ENCODE results near the gene CARD8. TPM values are rescaled to one million over a fixed set of nuclear protein-coding genes. Genes with fewer than 3 reads are reported as not detected.
"Not testable (repeated sequence)": the region's sequence is repeated elsewhere in the genome, so short reads cannot be mapped to it uniquely, and the experiment has no call there.

The CARD8 gene
- total RNA-seq, 1 donor from 2014 or later: 88.2 TPM

DNA sequence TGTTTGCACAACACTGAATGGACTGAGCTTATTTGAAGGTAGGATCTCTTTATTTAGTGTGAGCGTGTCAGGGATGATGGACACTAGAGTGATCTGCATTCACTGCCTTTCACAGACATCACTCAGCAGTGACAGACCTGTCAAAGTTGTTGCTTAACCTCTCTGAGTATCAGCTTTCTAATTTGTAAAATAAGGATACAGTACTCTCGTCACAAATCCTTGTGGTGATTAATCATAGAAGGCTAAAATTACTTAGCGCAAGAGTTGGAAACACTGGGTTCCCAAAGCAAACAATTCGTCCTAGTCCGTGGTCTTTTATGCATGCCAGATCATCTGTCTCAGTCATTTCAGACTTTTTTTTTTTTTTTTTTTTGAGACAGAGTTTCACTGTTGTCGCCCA lies 16.6 kb downstream of the CARD8 start:
- Histone ChIP-seq H3K36me3 (peaks cover 58% of the 10 kb centered on the region), H3K4me3 (no peak overlapping the region), H3K9me3 (no peaks in the 10 kb centered on the region), H3K27ac (no peak overlapping the region), H3K27me3 (no peaks in the 10 kb centered on the region), H3K4me1 (no peaks in the 10 kb centered on the region)
- DNase-seq (no peak), ATAC-seq (no peak)
- TF ChIP-seq, protein P1, sequence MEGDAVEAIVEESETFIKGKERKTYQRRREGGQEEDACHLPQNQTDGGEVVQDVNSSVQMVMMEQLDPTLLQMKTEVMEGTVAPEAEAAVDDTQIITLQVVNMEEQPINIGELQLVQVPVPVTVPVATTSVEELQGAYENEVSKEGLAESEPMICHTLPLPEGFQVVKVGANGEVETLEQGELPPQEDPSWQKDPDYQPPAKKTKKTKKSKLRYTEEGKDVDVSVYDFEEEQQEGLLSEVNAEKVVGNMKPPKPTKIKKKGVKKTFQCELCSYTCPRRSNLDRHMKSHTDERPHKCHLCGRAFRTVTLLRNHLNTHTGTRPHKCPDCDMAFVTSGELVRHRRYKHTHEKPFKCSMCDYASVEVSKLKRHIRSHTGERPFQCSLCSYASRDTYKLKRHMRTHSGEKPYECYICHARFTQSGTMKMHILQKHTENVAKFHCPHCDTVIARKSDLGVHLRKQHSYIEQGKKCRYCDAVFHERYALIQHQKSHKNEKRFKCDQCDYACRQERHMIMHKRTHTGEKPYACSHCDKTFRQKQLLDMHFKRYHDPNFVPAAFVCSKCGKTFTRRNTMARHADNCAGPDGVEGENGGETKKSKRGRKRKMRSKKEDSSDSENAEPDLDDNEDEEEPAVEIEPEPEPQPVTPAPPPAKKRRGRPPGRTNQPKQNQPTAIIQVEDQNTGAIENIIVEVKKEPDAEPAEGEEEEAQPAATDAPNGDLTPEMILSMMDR (IDR thresholded peaks at IDR 0.05): no peak
- intact Hi-C loops (cut with DNase I): no loop called here

DNA sequence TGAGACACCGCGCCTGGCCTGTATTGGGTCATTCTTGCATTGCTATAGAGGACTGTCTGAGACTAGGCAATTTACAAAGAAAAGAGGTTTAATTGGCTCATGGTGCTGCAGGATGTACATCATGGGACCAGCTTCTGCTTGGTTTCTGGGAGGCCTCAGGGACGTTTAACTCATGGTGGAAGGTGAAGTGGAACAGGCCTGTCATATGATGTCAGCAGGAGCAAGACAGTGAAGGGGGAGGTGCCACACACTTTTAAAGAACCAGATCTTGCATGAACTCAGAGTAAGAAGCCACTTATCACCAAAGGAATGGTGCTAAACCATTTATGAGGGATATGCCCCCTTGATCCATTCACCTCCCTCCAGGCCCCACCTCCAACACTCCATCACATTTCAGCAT lies 18.7 kb downstream of the CARD8 start:
- peaks cover 72% of the 10 kb centered on the region for H3K36me3 ChIP-seq

DNA sequence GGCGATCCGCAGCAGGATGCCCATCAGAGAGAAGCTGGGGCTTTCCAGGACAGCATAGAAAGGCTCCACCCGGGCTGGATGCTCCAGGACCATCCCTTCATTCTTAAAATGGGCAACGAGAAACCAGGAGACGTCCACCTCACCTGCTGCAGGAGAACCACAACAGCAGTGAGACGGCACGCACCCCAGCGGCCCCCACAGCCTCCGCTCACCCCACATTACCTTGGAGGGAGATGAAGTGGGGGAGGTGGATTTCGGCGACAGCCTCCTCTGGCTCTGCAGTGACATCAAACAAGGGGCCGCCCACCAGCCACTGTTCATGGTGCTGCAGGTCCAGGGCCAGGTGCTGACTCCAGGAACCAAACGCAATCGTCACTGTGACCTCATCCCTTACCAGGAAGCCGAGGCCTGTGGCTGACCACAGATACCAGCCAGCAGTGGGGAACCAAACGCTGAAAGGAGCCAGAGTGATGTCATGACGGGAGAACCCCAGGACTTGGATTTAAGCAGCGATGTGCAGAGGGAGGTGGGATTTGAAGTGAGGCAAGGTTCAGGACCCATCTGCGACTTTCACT lies 25.1 kb downstream of the CARD8 start:
- Histone ChIP-seq H3K27me3 (no peaks in the 10 kb centered on the region), H3K9me3 (no peaks in the 10 kb centered on the region), H3K36me3 (peaks cover 96% of the 10 kb centered on the region), H3K27ac (no peak overlapping the region), H3K4me3 (no peak overlapping the region), H3K4me1 (no peaks in the 10 kb centered on the region)
- DNase-seq (no peak), ATAC-seq (no peak)
- intact Hi-C loops (cut with DNase I): no loop called here
- TF ChIP-seq, protein P1 (IDR thresholded peaks at IDR 0.05): no peak

More for the DNA sequence above, 18.7 kb downstream of the CARD8 start:
- Histone ChIP-seq H3K9me3 (no peaks in the 10 kb centered on the region), H3K27ac (no peak overlapping the region), H3K27me3 (no peaks in the 10 kb centered on the region), H3K4me3 (no peak overlapping the region), H3K4me1 (no peaks in the 10 kb centered on the region)
- intact Hi-C loops (cut with DNase I): no loop called here
- DNase-seq: no peak
- no peak for ATAC-seq
- TF ChIP-seq, protein P1 (IDR thresholded peaks at IDR 0.05): no peak

DNA sequence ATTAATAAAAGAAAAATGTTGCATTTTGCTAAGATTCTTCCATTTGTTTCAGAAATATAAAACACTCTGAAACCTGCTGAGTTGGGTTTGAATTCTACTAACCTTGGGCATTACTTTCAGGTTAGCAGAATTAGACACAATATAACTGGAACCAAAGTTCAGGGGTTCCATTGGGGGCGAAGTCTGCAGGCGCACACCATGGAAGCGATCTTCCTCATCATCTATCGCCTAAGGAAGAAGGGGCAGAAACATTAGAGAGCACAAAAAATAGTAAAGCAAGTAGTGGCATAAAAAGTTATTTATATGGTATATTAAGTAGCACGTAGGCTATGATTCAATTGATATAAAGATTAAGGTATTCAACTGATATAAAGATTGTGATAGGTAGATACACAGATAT lies 34.1 kb downstream of the CARD8 start:
- no peak overlapping the region for H3K4me3 ChIP-seq
- DNase-seq (no peak), ATAC-seq (no peak)
- H3K27ac ChIP-seq: no peak overlapping the region
- H3K27me3 ChIP-seq: no peaks in the 10 kb centered on the region
- H3K9me3 ChIP-seq: no peaks in the 10 kb centered on the region
- intact Hi-C loops (cut with DNase I): no loop called here
- H3K36me3 ChIP-seq: peaks cover 72% of the 10 kb centered on the region
- no peaks in the 10 kb centered on the region for H3K4me1 ChIP-seq
- TF ChIP-seq, protein P1 (IDR thresholded peaks at IDR 0.05): no peak

DNA sequence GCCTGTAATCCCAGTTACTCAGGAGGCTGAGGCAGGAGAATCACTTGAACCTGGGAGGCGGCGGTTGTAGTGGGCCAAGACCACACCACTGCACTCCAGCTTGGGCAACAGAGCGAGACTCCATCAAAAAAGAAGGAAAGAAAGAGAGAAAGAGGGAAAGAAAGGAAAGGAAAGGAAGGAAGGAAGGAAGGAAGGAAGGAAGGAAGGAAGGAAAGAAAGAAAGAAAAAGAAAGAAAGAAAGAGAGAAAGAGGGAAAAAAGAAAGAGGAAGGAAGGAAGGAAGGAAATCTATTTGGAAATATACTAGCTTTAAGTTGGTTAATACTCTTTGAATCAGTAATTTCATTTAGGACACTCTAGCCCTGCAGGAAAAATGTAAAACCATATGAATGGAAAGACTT lies 34.9 kb downstream of the CARD8 start:
- H3K27ac ChIP-seq; H3K9me3 ChIP-seq; H3K4me3 ChIP-seq; H3K4me1 ChIP-seq; H3K27me3 ChIP-seq; ATAC-seq; DNase-seq; intact Hi-C loops (cut with DNase I): not testable (repeated sequence)
- peaks cover 69% of the 10 kb centered on the region for H3K36me3 ChIP-seq

DNA sequence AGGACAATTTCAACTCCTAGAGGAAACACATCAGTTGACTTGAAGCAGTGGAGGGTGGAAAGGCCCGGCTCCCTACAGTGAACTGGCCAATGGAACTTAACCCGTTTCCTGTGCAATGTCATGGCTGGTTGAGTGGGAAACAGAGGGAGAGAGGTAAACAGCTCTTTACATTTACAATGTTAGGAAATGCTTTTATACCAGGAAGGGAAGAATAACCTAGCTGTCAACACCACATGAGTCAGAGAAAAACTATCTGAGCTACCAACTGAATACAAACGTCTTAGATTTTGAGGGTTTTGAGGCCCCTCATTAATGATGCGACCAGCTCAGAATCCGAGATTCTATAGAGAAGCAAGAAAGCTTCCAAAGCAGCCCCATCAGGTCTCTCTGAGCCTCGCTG lies 36.7 kb downstream of the CARD8 start:
- ATAC-seq (no peak), DNase-seq (no peak)
- TF ChIP-seq, protein P1 (IDR thresholded peaks at IDR 0.05): no peak
- H3K4me1 ChIP-seq: no peaks in the 10 kb centered on the region
- H3K27me3 ChIP-seq: no peaks in the 10 kb centered on the region
- H3K9me3 ChIP-seq: no peaks in the 10 kb centered on the region
- H3K4me3 ChIP-seq: no peak overlapping the region
- H3K27ac ChIP-seq: no peak overlapping the region
- intact Hi-C loops (cut with DNase I): no loop called here
- H3K36me3 ChIP-seq: peaks cover 69% of the 10 kb centered on the region
